Hematopoietic multipotent progenitor cell treated with erythropoietin and hydrocortisone succinate and interleukin-3 and kit ligand, for 8 days (in vitro differentiated cells): ENCODE data around the gene CD276.

Source experiments
- DNase-seq: peaks from one replicate; pipeline ENCODE4 v3.0.0-alpha.2; 2015

Gene CD276

DNA sequence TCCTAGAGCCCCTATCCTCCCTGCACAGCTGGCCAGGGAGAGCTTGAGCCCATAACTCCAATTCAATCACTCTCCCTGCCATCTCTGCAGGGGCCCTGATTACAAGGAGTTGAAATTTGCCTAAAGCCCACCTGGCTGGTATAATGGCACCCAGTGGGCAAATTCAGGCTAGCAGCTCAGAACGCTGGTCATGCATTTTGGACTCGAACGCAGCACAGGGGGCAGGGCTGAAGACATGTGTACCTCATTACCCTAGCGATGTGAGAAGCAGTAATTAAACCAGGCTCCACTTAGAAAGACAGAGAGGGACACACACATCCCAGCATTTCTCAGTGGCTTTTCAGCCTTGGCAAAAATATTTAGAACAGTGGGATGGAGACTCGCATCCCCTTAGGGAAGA is 65.8 kb downstream of the CD276 start:
- no peak for DNase-seq

DNA sequence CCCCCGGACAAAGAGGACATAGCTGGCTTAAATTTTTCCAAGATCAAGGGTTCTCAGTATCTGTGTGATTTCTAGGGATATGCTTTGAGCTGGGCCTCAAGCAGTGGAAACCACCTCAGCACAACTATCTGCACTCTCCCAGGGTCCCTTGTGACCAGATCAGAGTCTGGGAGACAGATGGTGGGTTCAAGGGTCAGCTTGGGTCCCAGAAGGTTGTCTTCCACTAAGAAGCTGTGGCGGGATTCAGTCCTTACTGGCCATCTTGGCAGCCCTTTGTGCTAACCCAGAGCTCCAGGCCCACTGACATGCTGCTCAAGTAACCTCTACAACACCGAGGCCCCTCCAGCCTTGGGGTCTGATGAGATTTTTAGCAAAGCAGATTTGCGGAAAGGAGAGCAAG is 66.3 kb downstream of the CD276 start:
- DNase-seq: no peak

DNA sequence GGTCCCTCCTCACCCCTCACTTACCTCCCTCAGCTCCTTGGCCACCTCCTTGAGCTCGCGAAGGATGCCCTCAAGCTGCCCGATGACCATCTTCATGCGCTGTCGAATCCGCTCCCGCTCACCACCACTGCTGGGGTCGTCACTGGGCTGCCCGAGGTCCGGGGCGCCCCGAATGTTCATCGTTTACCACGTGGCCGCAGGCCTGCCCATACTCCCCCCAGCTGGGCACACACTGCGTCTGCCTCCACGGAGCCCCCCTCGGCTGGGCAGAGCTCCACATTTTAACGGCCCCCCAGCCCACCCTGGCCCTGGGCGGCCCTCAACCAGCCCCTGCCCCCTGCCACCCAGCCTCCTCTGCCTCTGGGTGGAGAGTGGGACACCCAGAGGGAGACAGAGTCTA is 66.8 kb downstream of the CD276 start:
- DNase-seq: no peak

- no peak for DNase-seq
Measured at GRCh38 chr15:73751511-73751898, 67.3 kb downstream of the CD276 start.

- no peak for DNase-seq
Measured at GRCh38 chr15:73751899-73752805, 68.0 kb downstream of the CD276 start.

DNA sequence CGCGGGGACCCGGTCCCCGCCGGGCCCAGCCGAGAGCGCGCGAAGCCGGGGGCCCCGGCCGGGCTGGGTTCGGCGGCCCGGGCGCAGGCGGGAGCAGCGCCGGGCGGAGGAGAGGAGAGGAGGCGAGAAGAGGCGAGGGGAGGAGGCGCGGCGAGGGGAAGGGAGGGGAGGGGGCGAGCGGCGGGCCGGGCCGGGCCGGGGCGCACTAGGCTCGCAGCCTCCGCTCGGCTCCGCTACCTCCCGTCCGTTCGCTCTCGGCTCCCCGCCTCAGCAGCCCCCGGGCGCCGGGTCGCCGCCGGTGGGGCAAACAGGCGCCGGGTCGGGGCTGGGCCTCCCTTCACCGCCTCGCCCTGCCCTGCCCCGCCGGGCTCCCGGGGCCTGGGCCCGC is 68.6 kb downstream of the CD276 start:
- DNase-seq: no peak

- no peak for DNase-seq
Measured at GRCh38 chr15:73753250-73754130, 69.3 kb downstream of the CD276 start, which contains the start of gene INSYN1. Gene INSYN1, minus strand, starts transcription at chr15:73753351. Its CDS starts 2,221 bp downstream, at chr15:73751130.

GRCh38 chr15:73754461-73754860 is 70.3 kb downstream of the CD276 start:
- no peak for DNase-seq

- DNase-seq: no peak
Measured at GRCh38 chr15:73755481-73755880, 71.3 kb downstream of the CD276 start.

DNA sequence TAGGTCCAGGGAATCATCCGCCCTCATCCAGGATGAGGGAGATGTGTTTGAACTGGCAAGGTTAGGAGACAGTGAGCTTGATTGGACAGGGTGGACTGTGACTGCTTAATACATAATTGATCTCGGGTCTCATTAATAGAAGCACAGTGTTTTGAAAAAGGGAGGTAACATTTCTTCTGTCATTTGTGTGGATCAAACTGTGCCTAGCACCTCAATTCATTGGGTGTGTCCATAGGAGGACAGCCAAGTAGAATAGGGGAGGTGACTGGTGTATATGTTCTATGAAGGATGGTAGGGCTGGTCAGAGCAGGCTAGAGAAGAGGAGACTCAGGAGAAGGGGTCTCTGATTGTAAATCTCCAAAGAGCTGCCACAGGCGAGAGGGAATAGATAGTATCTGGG is 71.8 kb downstream of the CD276 start:
- no peak for DNase-seq

- DNase-seq: no peak
Measured at GRCh38 chr15:73756390-73756789, 72.2 kb downstream of the CD276 start.

- no peak for DNase-seq
Measured at GRCh38 chr15:73756947-73757513, 72.8 kb downstream of the CD276 start.

DNA sequence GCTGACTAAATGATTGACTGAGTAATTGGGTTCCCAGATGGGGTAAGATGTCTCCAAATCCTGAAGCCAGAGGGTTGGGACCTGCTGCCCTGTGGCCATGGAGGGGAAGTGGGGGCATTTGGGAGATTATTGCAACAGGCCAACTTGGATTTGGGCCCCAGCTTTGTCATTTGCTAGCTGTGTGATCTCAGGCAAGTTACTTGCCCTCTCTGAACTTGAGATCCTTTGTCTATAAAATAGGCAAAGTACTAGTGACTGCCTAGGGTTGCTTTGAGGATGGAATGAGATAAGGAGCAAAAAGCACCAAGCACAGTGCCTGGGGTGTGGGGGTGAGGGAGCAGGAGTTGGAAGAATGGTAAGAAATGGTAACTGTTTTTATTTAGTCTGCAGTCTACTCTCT is 73.4 kb downstream of the CD276 start:
- DNase-seq: no peak

DNA sequence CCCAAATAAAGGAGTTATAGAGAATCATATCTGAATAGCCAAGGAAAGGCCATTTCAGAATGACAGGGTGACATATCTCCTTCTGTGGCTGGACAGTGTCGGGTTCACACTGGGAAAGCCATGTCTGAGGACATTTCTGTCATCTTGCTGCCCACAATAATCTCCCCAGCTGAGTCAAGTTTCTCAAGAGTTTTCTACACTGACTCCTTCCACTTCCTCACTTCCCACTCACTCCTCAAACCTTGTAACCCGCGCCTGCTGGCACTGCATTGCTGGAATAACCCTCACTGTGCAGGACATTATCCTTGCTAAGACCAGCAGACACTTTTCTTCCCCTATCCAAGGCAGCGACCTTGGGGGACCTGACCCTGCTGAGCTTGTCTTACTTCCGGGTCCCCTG is 74.3 kb downstream of the CD276 start:
- no peak for DNase-seq

DNA sequence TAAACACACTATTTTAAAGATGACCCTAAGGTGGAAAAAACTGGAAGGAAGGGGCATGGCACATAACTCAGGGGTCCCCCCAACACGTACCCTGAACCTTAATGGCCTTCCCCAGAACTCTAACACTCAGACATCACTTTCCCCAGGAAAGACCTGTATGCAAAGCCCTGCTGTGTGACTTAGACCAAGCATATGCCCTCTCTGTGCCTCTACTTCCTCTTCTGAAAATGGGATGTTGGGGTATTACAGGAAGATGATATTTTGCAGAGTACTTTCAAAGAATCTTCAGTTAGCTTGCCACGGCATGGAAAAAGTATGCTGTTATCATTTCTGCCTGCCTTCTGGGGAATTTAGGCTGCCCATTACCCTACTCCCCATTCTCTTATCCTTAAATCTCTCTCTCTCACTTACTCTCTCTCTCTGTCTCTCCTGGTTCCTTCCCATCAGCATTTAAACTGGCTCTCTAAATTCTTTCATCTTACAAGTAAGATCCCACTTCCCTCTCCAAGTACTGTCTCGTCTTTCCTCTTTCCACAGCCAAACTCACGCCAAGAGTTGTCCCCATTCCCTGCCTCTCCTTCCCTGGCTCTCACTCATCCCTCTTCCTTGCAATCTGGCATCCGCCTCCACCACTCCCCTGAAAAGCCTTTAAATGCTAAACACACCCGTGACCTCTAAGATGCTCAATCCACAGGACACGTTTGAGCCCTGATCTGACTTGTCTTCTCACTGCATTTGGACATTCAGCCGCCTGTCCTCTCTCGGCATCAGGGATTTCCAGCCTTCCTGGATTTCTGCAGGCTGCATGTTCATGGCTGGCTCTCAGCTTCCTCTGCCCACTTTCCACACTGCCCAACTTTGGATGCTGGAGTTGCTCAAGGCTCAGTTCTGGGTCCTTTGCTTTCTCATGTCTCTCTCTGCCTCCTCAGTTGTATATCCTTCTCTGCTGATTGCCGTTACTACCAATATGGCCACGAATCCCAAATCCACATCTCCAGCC is 76.4 kb downstream of the CD276 start:
- DNase-seq: no peak

DNA sequence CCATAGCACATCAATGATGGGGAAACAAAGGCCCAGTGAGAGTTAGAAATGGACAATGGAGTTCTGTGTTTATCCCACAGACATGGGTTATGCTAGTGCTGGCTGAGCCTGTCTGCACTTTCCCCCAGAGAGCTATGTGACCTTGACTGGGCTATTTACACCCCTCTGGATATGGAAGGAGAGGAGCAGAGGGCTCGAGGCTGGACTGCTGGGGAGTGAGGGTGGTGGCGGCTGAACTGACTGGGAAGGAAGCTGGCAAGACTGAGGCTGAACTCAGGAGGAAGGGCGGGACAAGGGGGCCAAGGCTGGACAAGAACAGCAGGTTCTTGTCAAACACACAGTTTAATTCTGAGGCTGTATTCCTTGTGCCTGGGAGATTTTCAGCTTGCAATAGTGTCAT is 79.7 kb downstream of the CD276 start:
- no peak for DNase-seq
